A673 (cell line): ENCODE data around the gene THOP1. TPM values are rescaled to one million over a fixed set of nuclear protein-coding genes. Genes with fewer than 3 reads are reported as not detected.

Experiments used
- BruUV-seq: library from RNA; stranded (reverse); fragments of 400-500 nt; replicated peaks from 2 replicates; lab custom pipeline; 2021; lab: Mats Ljungman, UMichigan
- CTCF ChIA-PET: fragments of 300-600 bp; sonication (Branson Sonifier 250); formaldehyde crosslinking; loops from one replicate; lab custom pipeline; 2022; ENCODE audit warnings: antibody characterized with exemption; lab: Charles Lee
- POLR2A ChIA-PET: fragments of 300-600 bp; sonication (Branson Sonifier 250); formaldehyde crosslinking; loops from one replicate; lab custom pipeline; 2022; ENCODE audit warnings: antibody characterized with exemption; ENCODE audit not compliant: low non-redundant PET; lab: Charles Lee
- DNase-seq: peaks from one replicate; pipeline ENCODE4 v3.0.0-alpha.2; 2015; ENCODE audit warnings: low spot score
- H3K27ac ChIP-seq: fragments of 200-600 bp; sonication (generic); 2 replicates; pipeline ENCODE4 v1.5.1; 2016; ENCODE audit warnings: mixed run types, low read depth, mild to moderate bottlenecking, mixed read lengths, antibody characterized with exemption, low read length; ENCODE audit not compliant: poor library complexity, severe bottlenecking
- H3K27me3 ChIP-seq: fragments of 200-600 bp; sonication (generic); replicated peaks from 2 replicates; pipeline ENCODE4 v1.6.1; 2017; ENCODE audit warnings: mixed run types, low read depth, mild to moderate bottlenecking, mixed read lengths, antibody characterized with exemption, low read length; ENCODE audit not compliant: insufficient read depth, poor library complexity
- H3K36me3 ChIP-seq: fragments of 200-600 bp; sonication (generic); 2 replicates; pipeline ENCODE4 v1.6.1; 2016; ENCODE audit warnings: mixed run types, mild to moderate bottlenecking, mixed read lengths, antibody characterized with exemption, low read length; ENCODE audit not compliant: insufficient read depth, poor library complexity, severe bottlenecking
- H3K4me1 ChIP-seq: fragments of 200-600 bp; sonication (generic); 2 replicates; pipeline ENCODE4 v1.6.1; 2017; ENCODE audit warnings: mixed run types, mild to moderate bottlenecking, mixed read lengths, antibody characterized with exemption, low read length; ENCODE audit not compliant: insufficient read depth, poor library complexity, severe bottlenecking
- H3K4me3 ChIP-seq: fragments of 200-600 bp; sonication (generic); 2 replicates; pipeline ENCODE4 v1.5.1; 2016; ENCODE audit warnings: low read depth, mixed run types, mild to moderate bottlenecking, mixed read lengths, low read length; ENCODE audit not compliant: poor library complexity, severe bottlenecking
- H3K9me3 ChIP-seq: fragments of 200-600 bp; sonication (generic); 2 replicates; pipeline ENCODE4 v1.6.1; 2016; ENCODE audit warnings: mixed run types, low read depth, mild to moderate bottlenecking, mixed read lengths, antibody characterized with exemption, low read length; ENCODE audit not compliant: poor library complexity, severe bottlenecking
- EZH2 ChIP-seq: fragments of 200-600 bp; sonication (generic); IDR thresholded peaks from 2 replicates; pipeline ENCODE4 v1.6.1; 2017; ENCODE audit warnings: borderline replicate concordance, low read depth, mild to moderate bottlenecking, mixed read lengths, antibody characterized with exemption, low read length; ENCODE audit not compliant: poor library complexity, severe bottlenecking
- intact Hi-C: fragments of 100-400 bp; cut with micrococcal nuclease; formaldehyde crosslinking; loops from one replicate; pipeline ENCODE4 v1.10.0; 2022; ENCODE audit not compliant: unreplicated experiment
- total RNA-seq: library from RNA; stranded (reverse); gene quantifications from 2 replicates; pipeline ENCODE4 v1.2.3, GENCODE V29; 2021
- TF ChIP-seq, protein P1 (sequence below): fragments of 300-800, 200-600 bp; sonication (generic); conservative IDR thresholded peaks from 2 replicates; pipeline ENCODE4 v1.5.1; 2017; ENCODE audit warnings: low read depth, mild to moderate bottlenecking, antibody characterized with exemption, low read length, moderate library complexity, mixed read lengths

THOP1 gene
- total RNA-seq, 1 experiment from 2014 or later: 186 TPM

DNA sequence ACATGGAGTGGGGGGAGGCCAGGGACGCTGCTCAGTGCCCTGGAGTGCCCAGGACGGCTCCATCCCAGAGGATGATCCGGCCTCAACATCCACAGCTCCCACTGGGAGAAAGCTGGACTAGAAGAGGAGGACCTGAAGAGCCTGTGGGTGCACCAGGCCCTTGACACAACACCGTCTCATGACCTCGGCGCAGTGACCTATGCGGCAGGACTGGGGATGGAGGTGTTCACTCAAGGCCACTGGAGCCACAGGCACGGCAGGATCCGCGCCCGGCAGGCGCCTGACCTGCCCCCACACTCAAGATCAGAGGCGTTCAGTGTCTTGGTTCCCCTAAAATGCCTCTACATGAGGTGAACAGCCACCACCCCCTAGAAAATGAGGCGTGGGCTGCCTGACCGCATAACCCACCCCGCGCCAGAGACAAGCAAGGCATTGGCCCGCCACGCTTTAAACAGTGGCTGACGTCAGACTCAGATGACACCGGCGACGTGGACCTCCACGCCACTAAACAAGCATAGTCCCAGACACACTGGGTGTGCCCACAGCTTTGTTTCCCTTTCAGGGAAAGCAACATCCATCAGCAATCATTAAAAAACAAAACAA, 10.2 kb upstream of the THOP1 start:
- Histone ChIP-seq H3K36me3 (peaks cover 4% of the 10 kb centered on the region), H3K4me3 (no peak overlapping the region), H3K27me3 (no peaks in the 10 kb centered on the region), H3K27ac (no peak overlapping the region), H3K4me1 (no peaks in the 10 kb centered on the region), H3K9me3 (no peaks in the 10 kb centered on the region)
- ChIA-PET POLR2A (no interaction called here), CTCF (no interaction called here)
- no peak for TF ChIP-seq EZH2
- TF ChIP-seq, protein P1, sequence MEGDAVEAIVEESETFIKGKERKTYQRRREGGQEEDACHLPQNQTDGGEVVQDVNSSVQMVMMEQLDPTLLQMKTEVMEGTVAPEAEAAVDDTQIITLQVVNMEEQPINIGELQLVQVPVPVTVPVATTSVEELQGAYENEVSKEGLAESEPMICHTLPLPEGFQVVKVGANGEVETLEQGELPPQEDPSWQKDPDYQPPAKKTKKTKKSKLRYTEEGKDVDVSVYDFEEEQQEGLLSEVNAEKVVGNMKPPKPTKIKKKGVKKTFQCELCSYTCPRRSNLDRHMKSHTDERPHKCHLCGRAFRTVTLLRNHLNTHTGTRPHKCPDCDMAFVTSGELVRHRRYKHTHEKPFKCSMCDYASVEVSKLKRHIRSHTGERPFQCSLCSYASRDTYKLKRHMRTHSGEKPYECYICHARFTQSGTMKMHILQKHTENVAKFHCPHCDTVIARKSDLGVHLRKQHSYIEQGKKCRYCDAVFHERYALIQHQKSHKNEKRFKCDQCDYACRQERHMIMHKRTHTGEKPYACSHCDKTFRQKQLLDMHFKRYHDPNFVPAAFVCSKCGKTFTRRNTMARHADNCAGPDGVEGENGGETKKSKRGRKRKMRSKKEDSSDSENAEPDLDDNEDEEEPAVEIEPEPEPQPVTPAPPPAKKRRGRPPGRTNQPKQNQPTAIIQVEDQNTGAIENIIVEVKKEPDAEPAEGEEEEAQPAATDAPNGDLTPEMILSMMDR: no peak
- intact Hi-C loops: no loop called here
- no TSS peak for BruUV-seq
- no peak for DNase-seq

DNA sequence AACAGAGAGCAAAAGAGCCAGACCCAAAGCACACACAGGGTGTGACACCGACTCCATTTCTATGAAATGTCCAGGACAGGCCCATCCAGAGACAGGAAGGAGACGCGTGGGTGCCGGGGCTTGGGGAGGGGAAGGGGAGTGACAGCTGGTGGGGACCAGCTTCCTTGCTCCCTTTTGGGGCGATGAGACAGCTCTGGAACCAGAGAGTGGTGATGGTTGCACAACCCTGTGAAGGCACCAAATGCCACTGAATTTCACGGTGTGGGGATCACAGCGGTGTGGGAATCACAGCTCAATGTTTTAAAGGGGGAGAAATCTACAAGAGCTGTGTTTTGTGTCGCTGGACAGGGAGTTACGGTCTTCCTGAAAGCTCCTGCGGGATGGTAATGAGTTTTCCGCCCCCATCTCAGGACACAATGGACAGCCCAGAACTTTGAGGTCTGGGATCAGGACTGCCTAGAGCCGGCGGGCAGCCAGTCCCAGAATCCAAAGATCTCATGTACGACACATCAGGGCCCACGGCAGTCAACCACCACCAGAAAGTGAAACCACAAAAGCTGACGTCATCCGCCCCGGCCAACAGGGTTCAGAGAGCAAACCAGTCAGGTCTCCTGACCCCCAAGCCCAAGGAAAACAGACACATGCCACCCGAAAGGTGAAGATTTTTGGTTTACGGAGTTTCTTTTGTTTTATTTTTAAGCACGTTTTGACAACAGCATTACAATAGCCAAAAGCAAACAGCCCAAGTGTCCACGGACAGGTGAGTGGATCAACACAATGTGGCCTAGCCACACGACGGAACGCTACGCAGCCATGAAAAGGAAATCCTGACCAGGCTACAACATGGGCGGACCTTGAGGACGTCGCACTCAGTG, 9.5 kb upstream of the THOP1 start:
- Histone ChIP-seq H3K4me1 (no peaks in the 10 kb centered on the region), H3K27ac (no peak overlapping the region), H3K27me3 (no peaks in the 10 kb centered on the region), H3K36me3 (peaks cover 4% of the 10 kb centered on the region), H3K9me3 (no peaks in the 10 kb centered on the region), H3K4me3 (no peak overlapping the region)
- DNase-seq: no peak
- no TSS peak for BruUV-seq
- ChIA-PET POLR2A (no interaction called here), CTCF (no interaction called here)
- TF ChIP-seq EZH2: no peak
- TF ChIP-seq, protein P1: no peak
- intact Hi-C loops: no loop called here

DNA sequence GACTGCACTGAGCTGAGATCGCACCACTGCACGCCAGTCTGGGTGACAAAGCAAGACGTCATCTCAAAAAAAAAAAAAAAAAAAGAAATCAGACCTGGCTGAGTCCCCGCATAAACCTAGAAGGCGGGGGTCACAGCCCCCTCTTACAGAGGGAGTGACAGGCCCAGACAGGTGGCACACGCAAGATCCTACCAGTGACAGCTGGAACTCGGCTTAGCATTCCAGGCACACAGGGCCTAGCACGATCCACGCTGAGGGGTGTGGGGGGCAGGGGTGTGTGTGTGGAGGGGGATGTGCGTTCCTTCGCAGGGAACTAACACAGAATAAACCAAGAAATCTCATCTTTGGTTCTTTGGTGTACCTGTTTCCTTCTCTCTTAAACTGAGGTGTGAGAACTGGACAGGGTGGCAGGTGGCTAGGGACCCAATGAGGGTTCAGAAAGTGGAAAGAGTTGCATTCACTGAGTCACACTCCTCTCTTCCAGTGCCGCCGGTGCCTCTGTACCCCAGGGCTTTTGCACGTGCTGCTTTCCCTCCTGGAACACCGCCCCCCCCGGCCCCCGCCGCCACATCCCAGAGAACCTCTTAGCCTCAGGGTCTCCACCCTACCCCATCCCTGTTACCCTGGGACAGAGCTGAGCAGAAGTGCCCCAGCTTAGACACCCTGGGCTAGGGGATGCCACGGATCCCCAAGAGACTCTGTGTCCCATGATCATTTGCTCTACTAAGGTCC, 7.2 kb upstream of the THOP1 start:
- DNase-seq: no peak
- intact Hi-C loops: no loop called here
- Histone ChIP-seq H3K4me1 (peaks cover 4% of the 10 kb centered on the region), H3K9me3 (no peaks in the 10 kb centered on the region), H3K27ac (no peak overlapping the region), H3K36me3 (peaks cover 4% of the 10 kb centered on the region), H3K4me3 (no peak overlapping the region), H3K27me3 (no peaks in the 10 kb centered on the region)
- POLR2A ChIA-PET: interaction anchor here (0.6 kb wide), 1 partner anchor 47 kb away, joined by 3 read pairs; no protein-coding TSS in a partner anchor
- no peak for TF ChIP-seq EZH2
- TF ChIP-seq, protein P1: no peak
- CTCF ChIA-PET: no interaction called here
- BruUV-seq: no TSS peak
